K562 (cell line): ENCODE data around the gene ERN1. TPM values are rescaled to one million over a fixed set of nuclear protein-coding genes. Genes with fewer than 3 reads are reported as not detected.

Experiments
- ATAC-seq: fragments of 200-7000 bp; cut with Tn5 transposase; 3 replicates; pipeline ENCODE4 v1.9.1; 2020; ENCODE audit warnings: moderate library complexity
- BruUV-seq: library from RNA; stranded (reverse); fragments of 400-500 nt; replicated peaks from 2 replicates; lab custom pipeline; 2021; lab: Mats Ljungman, UMichigan
- CTCF ChIA-PET: fragments of 300-600 bp; formaldehyde crosslinking; extraction: SDS; loops from one replicate; lab custom pipeline; 2021; ENCODE audit warnings: low intra/inter-chr PET ratio; lab: Yijun Ruan, JAX
- POLR2A ChIA-PET: fragments of 300-600, 350-650 bp; sonication (Branson Sonifier 250); formaldehyde crosslinking; extraction: SDS; loops from one replicate; lab custom pipeline; 2021; ENCODE audit warnings: antibody characterized with exemption, inconsistent platforms; lab: Yijun Ruan, JAX
- DNase-seq, 4 experiments: peaks; one replicate each; pipeline versions ENCODE4 v3.0.0 to v3.0.0-alpha.2; 2011 to 2018; ENCODE audit warnings: low spot score in 3 of 4, mixed read lengths in 3 of 4; ENCODE audit errors: extremely low read depth in 1 of 4
- FAIRE-seq: peaks from 2 replicates; lab custom pipeline; 2011; peaks lifted over from hg19 to GRCh38; lab: Jason Lieb, UNC
- H2AFZ ChIP-seq: 2 replicates; pipeline ENCODE4 v1.6.0; 2011; ENCODE audit warnings: low read depth, low read length, control low read depth, inconsistent platforms
- H3K27ac ChIP-seq: fragments of 200-600 bp; 3 replicates; pipeline ENCODE4 v1.8.0; 2011; ENCODE audit warnings: low read depth, mild to moderate bottlenecking, control low read depth, inconsistent platforms, low read length, moderate library complexity, mixed read lengths; ENCODE audit errors: extremely low read depth
- H3K27me3 ChIP-seq, 2 experiments: fragments of 300-600 bp in 1 of 2; 2 replicates in 1 of 2; 3 replicates in 1 of 2; pipeline versions ENCODE4 v1.6.0 to v1.8.0; 2011; ENCODE audit warnings: inconsistent platforms in 2 of 2, low read length in 2 of 2, mild to moderate bottlenecking in 1 of 2, mixed read lengths in 1 of 2, moderate library complexity in 1 of 2; ENCODE audit not compliant: control insufficient read depth in 2 of 2, insufficient read depth in 2 of 2
- H3K36me3 ChIP-seq: fragments of 300-600 bp; 3 replicates; pipeline ENCODE4 v1.8.0; 2011; ENCODE audit warnings: mild to moderate bottlenecking, low read length, inconsistent platforms; ENCODE audit not compliant: control insufficient read depth, insufficient read depth
- H3K4me1 ChIP-seq, 2 experiments: fragments of 200-600 bp in 1 of 2; replicated peaks in 1 of 2; 2 replicates in 1 of 2; 3 replicates in 1 of 2; pipeline versions ENCODE4 v1.5.1 to v1.8.0; 2011; ENCODE audit warnings: inconsistent platforms in 2 of 2, low read length in 2 of 2, mild to moderate bottlenecking in 1 of 2, mixed read lengths in 1 of 2, moderate library complexity in 1 of 2; ENCODE audit not compliant: control insufficient read depth in 2 of 2, insufficient read depth in 2 of 2
- H3K4me2 ChIP-seq: 2 replicates; pipeline ENCODE4 v1.6.1; 2011; ENCODE audit warnings: low read length, control low read depth, inconsistent platforms, mixed read lengths; ENCODE audit not compliant: insufficient read depth
- H3K4me3 ChIP-seq: fragments of 200-600 bp; sonication (generic), shearing (Covaris generic); 2 replicates; pipeline ENCODE4 v1.5.1; 2016; ENCODE audit warnings: control low read depth, inconsistent platforms
- H3K79me2 ChIP-seq: fragments of 200-600 bp; 3 replicates; pipeline ENCODE4 v1.8.0; 2011; ENCODE audit warnings: low read length, inconsistent platforms; ENCODE audit not compliant: control insufficient read depth, insufficient read depth
- H3K9ac ChIP-seq, 2 experiments: 2 replicates each; pipeline versions ENCODE4 v1.6.0 to v1.6.1; 2011; ENCODE audit warnings: low read depth in 2 of 2, low read length in 2 of 2, control low read depth in 1 of 2, inconsistent platforms in 1 of 2, mild to moderate bottlenecking in 1 of 2, mixed read lengths in 1 of 2; ENCODE audit not compliant: insufficient read depth in 1 of 2
- H3K9me1 ChIP-seq: one replicate; pipeline ENCODE4 v1.6.0; 2011; ENCODE audit warnings: inconsistent platforms, mild to moderate bottlenecking, low read length, moderate library complexity; ENCODE audit not compliant: control insufficient read depth, insufficient read depth
- H3K9me3 ChIP-seq: replicated peaks from 2 replicates; pipeline ENCODE4 v1.5.1; 2011; ENCODE audit warnings: low read depth, low read length, inconsistent platforms; ENCODE audit not compliant: control insufficient read depth, insufficient read depth
- H4K20me1 ChIP-seq: replicated peaks from 2 replicates; pipeline ENCODE4 v1.6.1; 2011; ENCODE audit warnings: low read length, inconsistent platforms, mixed read lengths; ENCODE audit not compliant: control insufficient read depth, insufficient read depth
- ARID1B ChIP-seq: fragments of 450-650 bp; IDR thresholded peaks from 2 replicates; pipeline ENCODE4 v1.6.1; 2016; ENCODE audit warnings: antibody characterized with exemption, mild to moderate bottlenecking, inconsistent platforms
- GABPA ChIP-seq: fragments of 200-800 bp; sonication (Bioruptor generic); conservative IDR thresholded peaks from 2 replicates; pipeline ENCODE4 v1.6.1; 2016; ENCODE audit warnings: low read depth, missing genetic modification characterization, missing compliant biosample characterization
- KDM5B ChIP-seq: fragments of 200-600 bp; sonication (generic); IDR thresholded peaks from 2 replicates; pipeline ENCODE4 v1.6.1; 2012; ENCODE audit warnings: low read depth, mild to moderate bottlenecking, moderate library complexity, low read length, control low read depth, inconsistent platforms; ENCODE audit not compliant: insufficient replicate concordance
- KLF6 ChIP-seq: fragments of 250-450 bp; sonication (Bioruptor Pico); IDR thresholded peaks from 2 replicates; pipeline ENCODE4 v1.4.0; 2020; ENCODE audit warnings: mild to moderate bottlenecking, moderate library complexity, borderline replicate concordance
- MIER1 ChIP-seq: fragments of 450-650 bp; IDR thresholded peaks from 2 replicates; pipeline ENCODE4 v1.6.1; 2016; ENCODE audit warnings: antibody characterized with exemption, mild to moderate bottlenecking, low read depth
- RFX7 ChIP-seq: fragments of 250-450 bp; sonication (Bioruptor Pico); IDR thresholded peaks from 2 replicates; pipeline ENCODE4 v1.5.1; 2021; ENCODE audit warnings: mild to moderate bottlenecking
- TAF15 ChIP-seq: fragments of 200-400 bp; formaldehyde crosslinking; IDR thresholded peaks from 2 replicates; pipeline ENCODE4 v1.6.1; 2017; ENCODE audit warnings: mild to moderate bottlenecking, low read depth, low read length, moderate library complexity
- TBP ChIP-seq: optimal IDR thresholded peaks from 2 replicates; pipeline ENCODE3; 2011; ENCODE audit warnings: low read depth, low read length, improper control_type of control experiment
- ZFP1 ChIP-seq: fragments of 450-650 bp; formaldehyde crosslinking; IDR thresholded peaks from 2 replicates; pipeline ENCODE4 v1.4.0; 2020; ENCODE audit warnings: mild to moderate bottlenecking, mixed read lengths
- ZNF511 ChIP-seq: sonication (generic); formaldehyde crosslinking; IDR thresholded peaks from 2 replicates; pipeline ENCODE4 v1.8.0; 2022; ENCODE audit warnings: mild to moderate bottlenecking, missing genetic modification reagents
- WGBS: fragments of 100-300 bp; shearing (Covaris generic); methylation state at CpG from one replicate; pipeline ENCODE4 v1.1.6; 2016; ENCODE audit warnings: low coverage, mixed read lengths; ENCODE audit not compliant: insufficient coverage; ENCODE audit errors: missing lambda C conversion rate; 5-methylcytosine and 5-hydroxymethylcytosine counted together
- in situ Hi-C: fragments of 300-500 bp; cut with MboI; formaldehyde crosslinking; loops from 4 replicates; pipeline ENCODE4 v1.15.0; 2018; ENCODE audit warnings: inconsistent platforms, mixed read lengths
- intact Hi-C: fragments of 100-400 bp; cut with micrococcal nuclease; formaldehyde crosslinking; loops from 2 replicates; pipeline ENCODE4 v1.14.2; 2022
- polyA plus RNA-seq, 8 experiments: library from polyadenylated mRNA; depleted of rRNA in 4 of 8; stranded (reverse) in 5 of 8; unstranded in 3 of 8; fragments of >200 nt; fragmentation: Nextera tagmentation in 2 of 8; fragmentation: Illumina TruSeq in 1 of 8; extraction: Ambion mirVana in 2 of 8; extraction: Trizol in 1 of 8; gene quantifications; 2 replicates each; pipeline versions ENCODE4 v1.2.1 to v1.2.3, GENCODE V29; 2011 to 2014; ENCODE audit warnings: inconsistent platforms in 1 of 8, missing spikeins in 1 of 8
- total RNA-seq, 7 experiments: library from RNA; depleted of rRNA in 6 of 7; stranded (reverse); fragments of >200 nt in 6 of 7; fragmentation: Illumina TruSeq in 2 of 7; extraction: Trizol in 2 of 7; gene quantifications; 2 replicates each; pipeline versions ENCODE4 v1.2.1 to v1.2.3, GENCODE V29; 2011 to 2021; ENCODE audit warnings: low replicate concordance in 1 of 7

The ERN1 gene
- total and polyA plus RNA-seq, 9 of the 15 experiments (the other 6 are each of a cell fraction or from before 2014, with no cell fraction given): 2.1 to 22.5 (median 7.3) TPM

- Histone ChIP-seq H3K4me3 (no peak overlapping the region), H3K9me3 (no peaks in the 10 kb centered on the region), H3K9me1 (no peaks in the 10 kb centered on the region), H3K27ac (no peak overlapping the region), H3K9ac (no peak overlapping the region; a peak in 1 of 4 replicates), H3K4me1 (no peaks in the 10 kb centered on the region; a peak in 1 of 5 replicates), H3K79me2 (no peaks in the 10 kb centered on the region), H3K4me2 (no peak overlapping the region), H3K36me3 (peaks cover 33% of the 10 kb centered on the region; the same call in 2 of the 3 replicates), H4K20me1 (no peaks in the 10 kb centered on the region), H2AFZ (no peak overlapping the region), H3K27me3 (no peaks in the 10 kb centered on the region)
- intact Hi-C loops (no loop called here), in situ Hi-C loops (no loop called here)
- POLR2A ChIA-PET: interaction anchor here (0.6 kb wide), 2 partner anchors 27 to 91 kb away, joined by 4 to 5 read pairs; no protein-coding TSS in a partner anchor
- 80% methylated on average over 21 of the region's 22 CpGs for WGBS
- BruUV-seq: no TSS peak
- ATAC-seq: peak; percentile 57
- DNase-seq: no peak
- CTCF ChIA-PET: no interaction called here
- TF ChIP-seq ZFP1 (CRISPR knock-in tag) (no peak), ZNF511 (CRISPR knock-in tag) (no peak), RFX7 (CRISPR knock-in tag) (no peak), ARID1B (no peak), GABPA (no peak), KLF6 (CRISPR knock-in tag) (no peak), TBP (no peak), KDM5B (no peak), MIER1 (no peak), TAF15 (no peak)
- no peak for FAIRE-seq
Measured at GRCh38 chr17:64055183-64056142, 74.5 kb downstream of the ERN1 start.
